NCI-H2227 (cell line): Measurements from ENCODE around the gene FOXM1.

ENCODE experiments used
- DNase-seq: peaks from one replicate; lab custom pipeline; 2025; ENCODE audit not compliant: unreplicated experiment; lab: John Stamatoyannopoulos, UW

Gene FOXM1

DNA sequence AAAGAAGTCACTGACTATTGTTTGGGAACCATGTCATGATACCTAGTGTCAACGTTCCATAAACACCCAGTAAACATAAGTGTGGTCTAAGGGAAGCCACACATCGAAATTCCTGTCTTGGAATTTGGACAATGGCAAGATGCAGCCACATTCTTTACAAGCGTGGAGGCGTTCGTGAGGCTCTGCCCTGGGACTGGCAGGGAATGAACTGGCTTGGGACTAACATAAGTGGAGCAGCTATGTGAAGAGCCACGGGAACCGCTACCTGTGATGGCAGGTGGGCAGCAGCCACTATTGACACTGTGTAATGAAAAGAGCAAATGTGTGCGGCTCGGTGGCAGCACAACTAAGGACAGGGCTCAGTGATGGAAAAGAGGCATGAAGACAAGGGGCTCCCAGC is 32.2 kb downstream of the FOXM1 start:
- no peak for DNase-seq

DNA sequence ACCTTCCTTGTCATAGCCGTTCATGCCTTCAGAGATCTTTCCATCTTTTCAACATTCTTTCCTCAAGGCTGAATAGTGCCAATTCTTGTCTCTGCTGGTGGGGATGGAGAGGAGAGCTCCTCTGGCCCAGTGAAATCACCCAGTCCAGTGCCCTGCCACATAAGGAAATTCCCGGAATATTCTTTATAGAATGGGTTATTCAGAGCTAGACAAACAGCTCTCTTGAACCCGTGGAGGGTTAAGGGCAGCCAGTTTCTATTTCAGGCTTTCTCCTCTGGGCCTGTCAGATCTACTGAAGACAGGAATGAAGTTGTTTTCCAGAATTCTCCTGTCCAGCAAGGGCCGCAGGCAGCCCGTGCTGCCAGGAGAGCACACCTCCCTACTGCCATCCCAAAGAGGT is 34.0 kb downstream of the FOXM1 start:
- no peak for DNase-seq

DNA sequence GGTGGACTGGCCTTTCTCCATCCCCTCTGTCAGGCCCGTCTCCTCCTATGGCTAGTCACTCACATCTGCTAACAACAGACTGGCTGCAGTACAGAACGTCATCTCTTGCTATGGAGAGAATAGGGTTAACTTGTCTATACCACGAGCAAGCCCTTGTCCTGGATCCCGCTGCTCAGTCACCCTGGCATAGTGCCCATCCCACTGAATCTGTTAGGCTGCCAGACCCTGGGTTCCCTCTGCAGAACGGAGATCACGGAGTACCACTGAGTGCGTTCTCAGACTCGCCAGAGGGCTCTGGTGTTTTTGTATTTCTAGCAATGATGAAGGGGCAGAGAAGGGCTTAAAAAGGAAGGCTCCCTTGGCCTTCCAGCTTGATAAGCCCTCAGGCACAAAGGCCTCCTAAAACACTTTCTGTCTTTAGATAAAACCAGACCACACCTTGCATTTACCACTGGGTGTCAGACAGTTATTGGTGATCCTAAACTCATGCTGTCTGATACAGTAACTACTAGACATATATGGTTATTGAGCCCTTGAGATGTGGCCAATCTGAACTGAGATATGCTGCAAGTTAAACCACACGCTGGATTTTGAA is 35.8 kb downstream of the FOXM1 start:
- no peak for DNase-seq

DNA sequence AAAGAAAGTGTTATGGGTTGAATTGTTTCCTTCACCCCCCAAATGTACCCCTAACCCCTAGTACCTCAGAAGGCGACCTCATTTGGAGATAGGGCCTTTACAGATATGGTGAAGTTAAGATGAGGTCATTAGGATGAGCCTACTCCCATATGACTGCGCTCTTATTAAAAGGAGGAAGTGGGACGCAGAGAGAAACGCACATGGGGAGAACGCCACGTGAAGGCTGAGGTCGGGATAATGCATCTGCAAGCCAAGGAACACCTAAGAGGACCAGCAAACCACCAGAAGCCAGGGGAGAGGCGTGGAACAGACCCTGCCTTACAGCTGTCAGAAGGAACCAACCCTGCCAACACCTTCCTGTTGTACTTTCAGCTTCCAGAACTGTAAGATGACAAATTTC is 40.4 kb downstream of the FOXM1 start:
- no peak for DNase-seq

DNA sequence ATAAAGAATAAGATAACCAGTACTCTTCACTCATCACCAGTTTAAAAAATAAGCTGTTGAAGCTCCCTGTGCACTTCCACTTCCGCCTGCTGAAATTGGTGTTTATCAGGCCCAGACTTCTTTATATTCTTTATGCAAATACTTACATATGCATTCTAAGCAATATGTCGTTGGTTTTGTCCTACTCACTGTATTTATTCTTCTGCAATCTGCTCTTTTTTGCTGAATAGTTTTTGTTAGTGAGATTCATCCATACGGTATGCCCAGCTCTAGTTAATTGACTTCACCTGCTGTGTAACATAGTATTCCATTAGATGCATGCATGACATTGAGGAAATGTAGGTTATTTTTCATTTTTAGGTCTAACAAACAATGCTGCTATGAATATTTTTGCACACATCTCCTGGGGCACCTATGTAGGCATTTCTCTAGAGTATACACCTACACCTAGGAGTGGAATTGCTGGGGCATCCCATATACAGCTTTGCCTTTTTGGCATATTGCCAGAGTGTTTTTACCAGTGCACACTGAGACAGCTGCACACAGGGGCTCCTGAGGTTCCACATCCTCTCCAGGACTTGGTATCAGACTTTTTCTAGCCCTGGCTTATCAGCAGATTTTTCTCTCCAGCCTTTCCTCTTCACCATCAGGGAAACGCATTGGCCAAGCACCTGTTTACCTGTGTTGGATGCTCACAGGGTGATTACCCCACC is 41.1 kb downstream of the FOXM1 start:
- DNase-seq, result no peak

DNA sequence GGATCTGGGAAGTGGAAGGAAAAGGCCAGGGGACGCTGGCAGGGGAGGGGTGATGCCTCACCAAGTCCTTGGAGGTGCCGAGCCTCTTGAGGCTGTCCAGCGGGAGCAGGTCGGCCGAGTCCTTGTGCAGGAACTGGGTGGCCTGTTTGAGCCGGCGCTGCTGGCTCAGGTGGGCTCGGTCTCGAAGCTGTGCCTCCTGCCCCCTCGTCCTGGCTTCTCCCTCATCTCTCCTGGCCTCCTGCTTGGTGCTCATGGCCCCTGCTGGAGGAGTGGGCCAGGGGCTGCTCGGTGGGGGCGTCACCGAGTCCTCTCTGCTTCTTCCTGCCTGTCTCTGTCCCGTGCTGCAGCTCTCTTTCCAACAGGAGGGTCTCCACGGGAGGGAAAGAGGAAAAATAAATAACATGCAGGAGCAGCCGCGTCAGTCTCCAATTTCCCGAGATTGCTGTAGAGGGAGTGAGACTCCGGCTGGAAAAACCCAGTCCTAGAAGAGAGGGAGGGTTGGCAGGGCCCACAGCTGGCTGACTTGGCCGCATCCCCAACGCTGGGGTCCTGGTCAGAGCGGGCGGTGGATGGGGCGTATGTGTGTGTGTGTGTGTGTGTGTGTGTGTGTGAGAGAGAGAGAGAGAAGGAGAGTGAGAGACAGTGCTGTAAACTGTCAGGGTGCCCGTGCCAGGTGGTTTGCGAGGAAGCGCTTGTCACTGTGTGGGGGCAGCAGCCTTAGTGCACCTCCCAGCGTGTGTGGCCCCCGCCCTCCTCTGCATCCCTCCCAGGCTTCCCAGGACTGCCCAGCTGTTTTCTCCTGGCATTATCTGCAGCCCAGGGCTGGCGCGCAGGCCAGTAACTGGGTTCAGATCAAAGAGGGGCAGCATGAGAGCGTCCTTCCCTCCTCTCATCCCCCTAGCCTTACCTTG is 42.1 kb downstream of the FOXM1 start, which contains the start of gene NRIP2:
NRIP2 (minus strand) TSS at position 455 of the 911 bp plus-strand sequence; CDS start at position 403, 52 bp downstream.
- DNase-seq, result peak; percentile 56

DNA sequence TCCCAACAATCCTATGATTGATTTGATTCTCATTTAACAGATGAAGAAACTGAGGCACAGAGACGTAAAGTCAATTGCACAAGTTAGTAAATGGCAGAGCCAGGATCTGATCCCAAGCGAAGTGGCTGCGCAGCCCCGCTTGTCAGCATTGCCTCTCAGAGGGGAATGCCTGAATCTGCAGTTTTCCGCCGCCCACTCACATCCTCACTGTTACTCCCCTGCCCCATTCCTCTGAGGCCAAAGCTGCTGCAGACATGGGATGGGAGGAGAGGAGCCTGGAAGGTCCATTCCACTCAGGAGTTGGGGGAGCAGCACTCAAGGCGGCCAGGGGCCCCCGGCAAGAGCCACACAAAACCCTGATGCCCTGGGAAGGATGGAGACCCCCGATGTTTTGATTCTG is 43.2 kb downstream of the FOXM1 start:
- no peak for DNase-seq

DNA sequence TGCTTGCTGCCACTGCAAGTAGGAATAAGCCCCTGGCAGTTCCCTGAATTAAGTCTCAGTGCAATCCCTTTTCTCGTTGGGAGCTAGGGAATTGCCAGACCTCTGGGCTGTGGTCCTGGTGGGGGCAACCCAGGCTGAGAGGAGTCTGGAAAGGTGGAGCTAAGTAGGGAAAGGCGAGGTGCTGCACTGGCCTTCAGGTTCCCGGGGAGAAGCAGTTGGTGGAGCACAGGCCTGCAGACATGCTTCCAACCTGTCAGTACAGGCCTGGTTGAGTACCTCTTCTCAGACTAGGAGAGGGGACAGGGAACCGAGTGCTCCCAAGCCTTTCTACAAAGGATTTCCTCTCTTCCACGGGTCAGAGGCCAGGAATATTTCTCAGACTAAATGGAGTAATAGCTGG is 43.6 kb downstream of the FOXM1 start:
- DNase-seq, result no peak

DNA sequence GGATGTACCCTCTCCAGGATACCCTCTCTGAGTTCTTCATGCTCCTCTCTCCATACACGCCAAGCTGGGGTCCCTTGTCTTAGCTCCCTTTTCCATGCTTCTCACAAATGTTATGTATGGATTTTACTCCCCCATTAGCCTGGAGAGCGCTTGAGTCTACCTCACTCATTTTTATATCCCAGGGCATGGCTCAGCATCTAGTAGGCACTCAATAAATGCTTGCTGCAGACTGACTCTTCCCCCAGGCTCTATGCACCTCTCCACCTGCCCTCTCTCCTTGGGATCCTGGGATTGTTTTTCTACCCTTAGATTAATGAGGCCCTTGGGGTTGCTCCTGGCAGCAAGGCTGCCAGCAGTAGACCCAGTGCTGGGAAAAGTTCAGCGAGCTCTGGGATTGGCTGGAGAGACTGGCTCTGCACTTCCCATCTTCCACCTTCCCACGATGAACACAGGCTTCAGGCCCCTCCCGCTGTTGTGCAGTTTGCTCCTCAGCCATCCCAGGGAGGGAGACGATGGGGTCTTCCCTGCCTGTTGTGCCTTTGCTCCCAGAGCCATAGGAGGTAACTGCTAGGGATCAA is 44.3 kb downstream of the FOXM1 start:
- DNase-seq, result no peak

DNA sequence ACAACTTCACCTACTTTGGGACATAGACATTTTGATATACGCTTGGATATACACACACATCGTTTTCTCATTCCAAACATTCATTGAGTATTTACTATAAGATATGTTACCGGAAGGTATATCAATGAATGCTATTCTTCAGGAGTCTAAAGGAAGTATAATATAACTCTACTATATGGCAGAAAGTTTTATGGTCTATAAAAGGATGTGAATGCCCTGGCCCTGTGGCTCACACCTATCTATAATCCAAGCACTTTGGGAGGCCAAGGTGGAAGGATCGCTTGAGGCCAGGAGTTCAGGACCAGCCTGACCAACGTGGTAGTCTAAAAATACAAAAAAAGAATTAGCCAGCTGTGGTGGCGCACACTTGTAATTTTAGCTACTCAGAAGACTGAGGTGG is 47.7 kb downstream of the FOXM1 start:
- no peak for DNase-seq

DNA sequence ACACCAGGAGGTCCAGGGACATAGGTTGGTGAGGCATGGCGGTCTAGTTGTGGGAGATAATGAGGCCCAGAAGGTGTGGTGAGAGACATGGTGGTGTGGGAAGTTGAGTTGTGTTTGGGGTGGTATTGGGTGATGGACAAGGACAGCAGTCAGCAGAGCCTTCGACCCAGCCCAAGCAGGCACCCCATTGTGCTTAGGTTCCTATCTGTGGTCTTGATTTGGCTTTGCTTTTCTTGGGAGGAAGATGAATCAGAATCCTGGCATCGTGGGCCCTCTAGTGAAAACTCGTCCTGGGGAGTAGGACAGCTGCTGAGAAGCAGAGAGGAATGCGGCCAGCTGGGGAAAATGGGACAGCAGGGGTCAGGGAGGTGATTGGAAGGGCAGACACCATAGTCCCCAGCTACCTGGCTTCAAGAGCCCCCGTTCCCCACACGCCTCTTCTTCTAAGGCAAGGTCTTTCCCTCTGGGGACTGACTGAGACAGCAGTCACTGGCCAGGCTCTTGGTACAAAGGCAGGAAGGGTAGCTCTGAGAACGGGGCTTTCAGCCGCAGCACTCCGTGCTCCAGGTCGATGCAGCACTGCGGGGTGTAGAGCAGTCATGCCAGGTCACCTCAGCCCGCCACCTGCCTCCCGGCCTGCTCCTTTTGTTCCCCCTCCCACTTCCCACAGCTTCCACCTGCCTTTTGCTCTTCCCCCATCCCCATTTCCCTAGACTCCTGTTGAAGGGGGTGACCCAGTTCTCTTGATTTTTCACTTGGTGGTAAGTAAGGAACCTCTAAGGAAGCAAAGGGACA is 50.1 kb downstream of the FOXM1 start:
- no peak for DNase-seq

DNA sequence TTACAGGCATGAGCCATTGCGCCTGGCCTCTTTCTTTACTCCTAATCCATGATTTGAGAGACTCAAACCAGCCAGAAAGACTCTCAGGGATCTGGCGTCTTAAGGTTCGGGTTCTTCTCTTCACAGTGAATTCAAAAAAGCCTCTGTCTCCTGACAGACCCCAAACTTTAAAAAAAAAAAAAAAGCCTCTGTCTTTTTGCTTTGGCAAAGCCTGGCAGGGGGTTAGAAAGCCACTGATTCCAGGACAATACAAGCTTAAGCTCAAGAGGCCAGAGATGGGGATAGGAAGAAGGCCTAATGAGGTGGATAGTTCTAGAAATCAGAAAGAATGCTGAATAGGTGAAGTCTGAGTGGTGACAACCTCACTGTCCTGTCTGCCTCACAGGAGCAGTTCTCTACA is 50.9 kb downstream of the FOXM1 start:
- no peak for DNase-seq

DNA sequence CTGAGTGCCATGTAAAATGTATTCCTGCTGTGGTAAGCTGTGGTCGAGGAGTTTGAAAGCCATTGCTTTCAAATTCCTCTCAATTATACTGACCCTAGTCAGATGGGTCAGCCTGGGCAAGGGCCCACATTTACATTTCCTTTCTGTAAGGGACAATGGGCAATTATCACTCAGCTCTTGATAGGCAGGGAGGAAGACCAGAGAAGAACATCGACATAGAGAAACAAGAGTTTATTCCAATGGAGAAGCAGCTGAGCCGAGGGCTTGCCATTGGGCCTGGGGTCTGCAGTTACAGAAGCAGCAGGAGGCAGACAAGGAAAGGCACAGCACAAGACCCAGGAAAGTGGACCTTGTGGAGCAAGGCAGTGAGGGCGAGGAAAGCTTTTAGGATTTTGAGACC is 51.8 kb downstream of the FOXM1 start:
- no peak for DNase-seq

DNA sequence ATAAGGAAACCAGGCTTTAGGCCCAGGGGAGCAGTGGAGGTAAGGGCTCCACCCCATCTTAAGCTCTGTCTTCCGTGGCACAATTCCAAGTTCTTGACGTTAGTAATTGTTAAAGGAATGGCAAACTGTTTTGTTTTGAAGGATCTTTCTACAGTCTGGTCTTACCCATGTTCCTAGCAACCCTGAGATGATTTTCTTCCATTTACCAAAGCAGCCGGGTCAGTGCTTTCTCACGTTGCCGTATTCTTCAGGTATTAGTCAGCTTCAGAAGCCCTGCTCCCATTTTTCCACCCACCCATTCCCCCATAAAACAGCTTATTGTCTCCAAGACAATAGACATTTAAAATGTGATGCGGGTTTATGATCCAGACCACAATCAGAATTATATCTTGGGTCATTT is 52.4 kb downstream of the FOXM1 start:
- DNase-seq, result no peak

DNA sequence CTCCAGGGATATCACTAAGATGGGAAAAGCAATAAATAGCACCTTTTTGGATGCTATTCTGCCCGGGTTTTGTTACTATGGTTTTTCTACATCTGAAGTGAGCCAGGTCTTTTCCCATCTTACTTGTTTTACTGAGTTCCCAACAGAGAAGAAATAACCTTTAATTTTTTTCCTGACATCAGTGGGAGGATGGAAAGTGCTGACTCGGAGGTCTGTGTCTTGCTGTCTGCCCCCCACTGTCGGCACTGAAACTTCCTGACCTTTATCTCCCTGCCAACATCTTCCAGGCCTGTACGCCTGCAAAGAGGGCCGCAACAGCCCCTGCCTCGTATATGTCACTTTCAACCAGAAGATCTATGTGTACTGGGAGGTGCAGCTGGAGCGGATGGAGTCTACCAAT is 53.5 kb downstream of the FOXM1 start:
- no peak for DNase-seq

DNA sequence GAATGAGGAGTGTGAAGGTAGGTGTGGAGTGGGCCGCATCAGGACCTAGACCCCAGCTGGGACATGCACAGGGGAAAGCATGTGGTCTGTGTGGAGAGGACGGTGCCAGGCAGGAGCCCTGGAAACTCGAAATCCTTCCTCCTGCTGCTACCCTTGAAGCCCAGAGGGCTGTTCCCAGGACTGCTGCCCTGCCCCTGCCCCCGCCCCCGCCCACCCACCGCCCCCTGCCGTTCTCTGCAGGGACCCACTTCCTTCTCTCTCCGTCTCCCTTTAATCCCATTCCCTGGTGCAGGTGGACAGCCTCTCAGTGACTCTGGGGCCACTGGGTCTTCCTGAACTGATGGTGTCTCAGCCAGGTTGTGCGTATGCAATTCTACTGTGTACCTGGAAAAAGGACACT is 56.5 kb downstream of the FOXM1 start:
- no peak for DNase-seq

DNA sequence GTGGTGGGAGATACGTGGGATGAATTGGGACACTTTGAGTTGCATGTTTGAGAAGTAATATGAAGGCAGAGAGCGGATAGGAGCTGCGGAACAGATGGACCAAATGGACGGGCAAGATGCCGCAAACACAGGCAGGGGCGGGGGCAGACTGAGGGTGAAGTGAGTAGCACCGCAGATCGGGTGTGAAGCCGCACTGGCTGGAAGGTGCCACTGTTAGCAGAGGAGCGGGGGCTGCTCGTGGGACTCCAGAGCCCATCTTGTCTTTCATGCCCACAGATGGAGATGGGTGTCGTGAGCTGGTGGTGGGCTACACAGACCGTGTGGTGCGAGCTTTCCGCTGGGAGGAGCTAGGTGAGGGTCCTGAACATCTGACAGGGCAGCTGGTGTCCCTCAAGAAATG is 57.2 kb downstream of the FOXM1 start:
- no peak for DNase-seq

DNA sequence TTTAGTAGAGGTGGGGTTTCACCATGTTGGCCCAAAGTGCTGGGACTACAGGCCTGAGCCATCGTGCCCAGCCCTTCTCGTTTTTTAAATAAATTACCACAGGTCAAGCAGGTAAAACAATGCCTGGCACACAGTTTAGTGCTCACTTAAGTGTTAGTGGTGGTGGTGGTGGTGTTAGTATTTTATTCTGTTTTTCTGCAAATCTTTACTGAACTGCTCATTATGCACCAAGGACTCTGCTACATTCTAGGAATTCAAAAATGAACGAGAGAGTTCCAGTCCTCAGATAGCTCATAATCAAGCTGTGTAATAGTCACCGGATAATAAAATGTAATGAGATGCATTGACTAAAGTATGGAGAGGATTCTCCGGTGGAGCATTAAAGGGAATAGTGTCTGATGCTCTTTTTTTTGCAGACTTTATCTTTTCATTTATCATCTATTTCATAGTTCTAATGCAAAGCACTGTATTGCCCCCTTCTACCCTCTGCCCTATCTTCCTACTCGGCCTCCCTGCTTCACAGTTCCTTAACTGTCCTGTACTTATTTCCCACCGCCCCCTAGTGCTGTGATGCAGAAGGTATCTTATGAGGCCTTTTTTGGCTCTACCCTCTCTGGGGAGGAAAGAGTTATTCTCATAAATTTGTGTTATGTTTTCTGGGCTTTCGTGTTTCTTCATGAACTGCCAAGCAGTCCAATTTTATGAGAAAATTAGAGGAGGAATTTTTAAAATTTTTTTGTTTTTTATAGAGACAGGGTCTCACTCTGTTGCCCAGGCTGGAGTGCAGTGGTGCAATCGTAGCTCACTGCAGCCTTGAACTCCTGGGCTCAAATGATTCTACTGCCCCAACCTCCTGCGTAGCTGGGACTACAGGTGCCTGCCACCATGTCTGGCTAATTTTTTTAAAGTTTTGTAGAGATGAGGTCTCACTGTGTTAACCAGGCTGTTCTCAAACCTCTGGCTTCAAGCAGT is 63.5 kb downstream of the FOXM1 start:
- peak; percentile 57 for DNase-seq
